ENCODE results near the gene P2RY8.
"Not testable (repeated sequence)": the region's sequence is repeated elsewhere in the genome, so short reads cannot be mapped to it uniquely, and the experiment has no call there.

P2RY8 gene

GRCh38 chrX:1444561-1445500, 92.2 kb downstream of the P2RY8 start:
- DNase-seq (ENCODE audit: low read depth): no peak

DNA sequence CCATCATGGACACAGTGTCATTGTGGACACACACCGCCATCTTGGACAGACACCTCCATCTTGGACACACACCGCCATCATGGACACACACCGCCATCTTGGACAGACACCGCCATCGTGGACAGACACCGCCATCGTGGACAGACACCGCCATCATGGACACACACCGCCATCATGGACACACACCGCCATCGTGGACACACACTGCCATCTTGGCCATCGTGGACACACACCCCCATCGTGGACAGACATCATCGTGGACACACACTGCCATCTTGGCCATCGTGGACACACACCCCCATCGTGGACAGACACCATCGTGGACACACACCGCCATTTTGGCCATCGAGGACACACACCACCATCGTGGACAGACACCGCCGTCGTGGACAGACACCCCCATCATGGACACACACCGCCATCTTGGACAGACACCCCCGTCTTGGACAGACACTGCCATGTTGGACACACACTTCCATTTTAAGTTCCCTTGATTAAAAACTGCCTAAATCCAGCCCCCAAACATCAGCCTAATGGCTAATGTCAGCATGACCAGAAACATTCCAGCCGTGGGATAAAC, 93.4 kb downstream of the P2RY8 start:
- DNase-seq (ENCODE audit: low read depth): no peak

DNA sequence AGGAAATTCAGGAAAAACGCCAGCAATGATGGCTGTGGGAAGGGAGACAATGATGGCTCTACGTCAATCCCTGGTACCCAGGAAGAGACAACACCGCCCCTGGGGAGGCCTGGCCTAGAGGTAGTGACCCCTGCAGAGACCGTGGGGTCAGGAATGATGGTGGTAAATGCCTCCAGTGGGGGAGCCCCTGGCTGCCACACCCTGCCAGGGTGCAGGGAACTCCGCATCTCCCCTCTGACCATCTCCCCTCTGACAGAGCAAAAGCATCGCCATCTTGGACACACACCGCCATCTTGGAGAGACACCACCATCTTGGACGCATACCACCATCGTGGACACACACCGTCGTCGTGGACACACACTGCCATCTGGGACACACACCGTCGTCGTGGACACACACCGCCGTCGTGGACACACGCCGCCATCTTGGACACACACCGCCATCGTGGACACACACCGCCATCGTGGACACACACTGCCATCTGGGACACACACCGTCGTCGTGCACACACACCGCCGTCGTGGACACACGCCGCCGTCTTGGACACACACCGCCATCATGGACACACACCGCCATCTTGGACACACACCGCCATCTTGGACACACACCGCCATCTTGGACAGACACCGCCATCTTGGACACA, 94.1 kb downstream of the P2RY8 start:
- DNase-seq (ENCODE audit: low read depth): no peak

DNA sequence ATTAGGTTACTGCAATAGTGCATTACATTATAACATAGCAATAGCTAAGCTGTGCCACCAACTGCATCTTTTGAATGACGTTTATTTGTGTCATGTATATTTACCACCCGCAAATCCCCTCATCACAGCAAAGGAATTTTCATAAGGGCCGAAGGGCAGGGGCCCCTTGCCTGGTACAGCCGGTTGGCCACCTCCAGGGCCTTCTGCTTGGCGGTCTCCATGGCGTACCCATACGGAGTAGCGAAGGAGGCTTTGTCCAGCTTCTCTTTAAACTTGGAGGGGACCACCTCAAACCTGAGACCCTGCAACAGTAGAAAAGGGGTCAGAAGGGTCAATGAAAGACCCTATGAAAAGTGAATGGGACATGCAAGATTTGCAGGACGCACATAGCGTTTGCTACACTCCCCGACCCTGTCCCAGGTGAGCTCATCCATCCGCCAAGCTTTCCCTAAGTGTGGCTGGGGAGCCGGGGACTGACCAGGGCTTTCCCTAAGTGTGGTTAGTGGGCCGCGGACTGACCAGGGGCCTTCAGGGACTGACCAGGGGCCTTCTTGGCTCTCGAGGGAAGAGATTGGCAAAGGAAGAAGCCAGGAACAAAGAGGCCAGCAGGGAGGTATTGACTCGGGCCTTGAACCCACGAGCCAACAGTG, 94.8 kb downstream of the P2RY8 start:
- no peak for DNase-seq (ENCODE audit: low read depth)

DNA sequence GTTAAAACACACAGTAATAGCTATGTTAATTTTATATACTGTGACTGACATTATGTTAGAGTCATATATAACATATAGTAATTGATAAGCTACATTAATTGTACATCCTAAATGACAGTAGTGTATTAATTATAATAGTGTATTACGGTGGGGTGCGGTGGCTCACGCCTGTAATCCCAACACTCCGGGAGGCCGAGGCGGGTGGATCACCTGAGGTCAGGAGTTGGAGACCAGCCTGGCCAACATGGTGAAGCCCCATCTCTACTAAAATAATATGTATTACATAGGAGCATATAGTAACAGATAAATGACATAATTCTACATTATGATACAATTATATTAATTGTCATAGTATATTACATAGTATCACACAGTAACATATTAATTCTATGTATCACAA, 96.5 kb downstream of the P2RY8 start:
- no peak for DNase-seq (ENCODE audit: low read depth)

DNA sequence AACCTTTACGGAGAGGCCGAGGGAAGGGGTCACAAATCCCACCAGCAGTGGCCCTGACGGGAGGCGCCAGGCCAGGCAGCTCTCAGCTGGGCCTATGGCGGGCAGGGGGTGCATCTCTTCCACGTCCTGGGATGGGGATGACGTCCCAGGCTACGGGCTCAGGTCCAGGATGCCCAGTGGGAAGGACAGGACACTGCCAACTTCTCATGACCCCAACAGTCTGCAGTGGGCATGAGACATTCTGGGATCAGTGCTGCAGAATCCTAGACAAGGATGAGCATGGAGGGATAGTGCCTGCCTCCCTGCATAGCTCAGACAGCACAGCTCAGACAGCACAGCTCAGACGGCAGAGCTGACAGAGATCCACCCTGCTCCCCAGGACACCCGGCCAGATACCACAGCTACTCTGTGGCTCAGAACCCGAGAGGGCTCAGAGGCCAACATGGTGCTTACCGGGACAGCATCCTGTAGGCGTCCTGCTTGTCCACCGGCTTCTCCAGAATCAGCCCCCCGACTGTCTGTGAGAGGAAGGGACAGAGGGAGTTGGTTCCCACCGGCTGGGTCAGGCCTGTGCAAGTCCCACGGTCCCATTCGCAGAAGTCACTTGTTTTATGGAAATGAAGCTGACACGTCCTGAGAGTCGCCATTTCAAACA, 101.6 kb downstream of the P2RY8 start:
- no peak for DNase-seq (ENCODE audit: low read depth)

DNA sequence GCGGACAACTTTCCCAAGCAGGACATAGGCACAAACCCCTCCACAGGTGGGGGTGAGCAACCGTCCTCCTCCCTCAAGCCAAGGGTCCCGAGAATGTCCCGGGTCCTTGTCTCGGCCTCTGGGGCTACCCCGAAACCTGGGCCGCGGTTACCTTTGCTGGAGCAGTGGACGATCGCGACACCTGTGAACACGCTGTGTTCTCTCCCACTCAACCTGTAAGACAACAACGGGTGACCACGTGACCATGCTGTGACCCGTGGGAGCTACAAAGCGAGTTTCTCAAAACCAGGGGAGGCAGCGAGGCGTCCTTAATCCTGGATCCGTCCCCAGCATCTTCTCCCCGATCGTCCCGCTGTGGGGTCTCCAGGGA, 102.1 kb downstream of the P2RY8 start:
- DNase-seq (ENCODE audit: low read depth): no peak

GRCh38 chrX:1433646-1434357, 103.2 kb downstream of the P2RY8 start:
- no peak for DNase-seq (ENCODE audit: low read depth)

- no peak for DNase-seq (ENCODE audit: low read depth)
Observed at GRCh38 chrX:1430451-1430850, 106.5 kb downstream of the P2RY8 start.

GRCh38 chrX:1427756-1428155, 109.2 kb downstream of the P2RY8 start:
- DNase-seq (ENCODE audit: low read depth): no peak

DNA sequence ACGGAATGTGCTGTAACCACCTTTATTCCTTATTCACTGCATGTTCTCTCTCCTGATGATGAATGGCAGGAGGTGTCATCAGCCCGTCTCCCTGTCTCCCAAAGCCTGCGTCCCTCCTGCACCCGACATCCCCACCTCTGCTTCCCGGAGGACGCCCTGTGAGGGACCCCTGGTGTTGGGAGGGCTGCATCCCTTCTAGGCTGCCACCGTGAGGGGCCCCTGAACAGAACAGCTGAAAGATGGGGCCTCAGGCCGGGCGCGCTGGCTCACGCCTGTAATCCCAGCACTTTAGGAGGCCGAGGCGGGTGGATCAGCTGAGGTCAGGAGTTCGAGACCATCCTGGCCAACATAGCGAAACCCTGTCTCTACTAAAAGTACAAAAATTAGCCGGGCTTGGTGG, 110.7 kb downstream of the P2RY8 start:
- not testable (repeated sequence) for DNase-seq (ENCODE audit: low read depth)

DNA sequence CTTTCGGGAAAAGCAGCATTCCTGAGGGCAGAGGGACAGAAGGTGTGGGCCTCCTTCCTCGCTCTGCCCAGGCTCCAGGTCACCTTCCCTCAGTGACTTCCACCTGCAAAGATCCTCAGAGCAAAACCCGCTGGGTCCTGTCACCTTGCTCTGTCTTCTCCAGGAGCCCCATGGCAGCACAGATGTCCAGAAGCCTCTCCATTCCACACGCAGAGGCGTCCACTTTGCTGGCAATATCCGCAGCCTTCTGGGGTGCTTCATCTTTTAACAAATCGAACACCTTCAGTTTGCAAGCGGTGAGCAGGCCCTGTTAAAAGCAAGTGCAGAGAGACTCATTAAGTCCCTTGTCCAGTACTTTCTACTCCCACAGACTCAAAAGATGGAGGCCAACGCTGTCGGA, 111.6 kb downstream of the P2RY8 start:
- no peak for DNase-seq (ENCODE audit: low read depth)

DNA sequence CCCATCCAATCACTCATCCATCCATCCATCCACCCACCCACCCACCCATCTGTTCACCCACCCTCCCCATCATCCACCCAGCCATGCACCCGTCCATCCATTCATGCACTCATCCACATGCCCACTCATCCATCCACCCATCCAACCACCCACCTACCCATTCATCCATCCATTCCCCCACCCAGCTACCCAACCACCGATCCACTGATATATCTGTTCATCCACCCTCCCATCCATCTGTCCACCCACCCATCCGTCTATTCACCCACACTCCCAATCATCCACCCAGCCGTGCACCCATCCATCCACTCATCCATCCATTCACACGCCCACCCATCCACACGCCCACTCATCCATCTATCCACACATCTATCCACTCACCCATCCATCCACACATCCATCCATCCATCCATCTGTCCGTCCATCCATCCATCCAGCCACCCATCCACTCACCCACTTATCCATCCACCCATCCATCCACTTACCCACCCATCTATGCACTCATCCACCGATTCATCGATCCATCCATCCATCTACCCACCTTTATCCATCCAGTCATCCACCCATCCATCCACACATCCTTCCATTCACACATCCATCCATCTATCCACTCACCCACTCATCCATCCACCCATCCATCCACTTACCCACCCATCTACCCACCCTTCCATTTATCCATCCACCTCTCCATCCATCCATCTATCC, 112.7 kb downstream of the P2RY8 start:
- DNase-seq (ENCODE audit: low read depth): no peak

- DNase-seq (ENCODE audit: low read depth): no peak
Observed at GRCh38 chrX:1423215-1423614, 113.8 kb downstream of the P2RY8 start.

DNA sequence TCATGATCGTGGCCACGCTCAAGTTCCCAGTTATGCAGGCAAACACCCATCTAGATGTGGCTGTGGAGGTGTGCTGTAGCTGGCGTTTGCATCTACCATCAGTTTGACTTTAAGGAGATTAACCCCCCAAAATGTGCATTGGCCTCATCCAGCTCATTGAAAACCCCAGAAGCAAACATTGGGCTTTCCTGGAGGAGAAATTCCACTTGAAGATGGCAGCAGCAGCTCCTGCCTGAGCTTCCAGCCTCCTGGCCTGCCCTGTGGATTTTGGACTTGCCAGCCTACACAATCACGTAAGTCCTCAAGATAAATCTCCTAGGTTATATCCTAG, 114.9 kb downstream of the P2RY8 start:
- no peak for DNase-seq (ENCODE audit: low read depth)

DNA sequence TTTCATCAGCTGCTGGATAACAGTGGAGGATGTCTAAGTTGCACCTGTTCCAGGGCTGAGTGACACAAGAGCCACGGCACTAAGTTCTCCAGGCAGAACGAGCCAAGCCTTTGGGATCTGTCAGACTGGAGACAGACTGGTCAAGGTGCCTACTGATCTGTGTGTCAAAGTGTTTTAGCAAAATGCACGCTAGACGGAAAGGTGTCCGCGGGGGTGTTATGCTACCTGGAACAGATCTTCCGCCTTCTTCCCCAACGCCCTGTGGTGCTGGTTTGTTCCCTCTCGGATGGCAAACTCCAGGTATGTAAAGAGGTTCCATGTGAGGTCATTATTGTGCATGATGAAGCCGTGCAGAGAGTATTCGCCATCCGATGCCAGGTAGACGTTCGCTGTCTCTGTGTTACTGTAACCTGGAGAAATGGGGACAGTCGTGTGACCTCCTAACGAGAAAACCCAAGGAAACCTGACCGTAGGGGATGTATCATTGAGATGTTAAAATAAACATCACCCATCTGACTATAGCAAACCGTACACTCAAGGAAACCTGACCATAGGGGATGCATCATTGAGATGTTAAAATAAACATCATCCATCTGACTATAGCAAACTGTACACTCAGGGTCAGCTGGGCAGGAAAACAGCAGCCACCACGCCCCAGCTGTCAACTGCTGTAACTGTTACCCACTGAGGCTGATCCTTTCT, 115.4 kb downstream of the P2RY8 start:
- no peak for DNase-seq (ENCODE audit: low read depth)

GRCh38 chrX:1420371-1420770, 116.6 kb downstream of the P2RY8 start:
- DNase-seq (ENCODE audit: low read depth): no peak

DNA sequence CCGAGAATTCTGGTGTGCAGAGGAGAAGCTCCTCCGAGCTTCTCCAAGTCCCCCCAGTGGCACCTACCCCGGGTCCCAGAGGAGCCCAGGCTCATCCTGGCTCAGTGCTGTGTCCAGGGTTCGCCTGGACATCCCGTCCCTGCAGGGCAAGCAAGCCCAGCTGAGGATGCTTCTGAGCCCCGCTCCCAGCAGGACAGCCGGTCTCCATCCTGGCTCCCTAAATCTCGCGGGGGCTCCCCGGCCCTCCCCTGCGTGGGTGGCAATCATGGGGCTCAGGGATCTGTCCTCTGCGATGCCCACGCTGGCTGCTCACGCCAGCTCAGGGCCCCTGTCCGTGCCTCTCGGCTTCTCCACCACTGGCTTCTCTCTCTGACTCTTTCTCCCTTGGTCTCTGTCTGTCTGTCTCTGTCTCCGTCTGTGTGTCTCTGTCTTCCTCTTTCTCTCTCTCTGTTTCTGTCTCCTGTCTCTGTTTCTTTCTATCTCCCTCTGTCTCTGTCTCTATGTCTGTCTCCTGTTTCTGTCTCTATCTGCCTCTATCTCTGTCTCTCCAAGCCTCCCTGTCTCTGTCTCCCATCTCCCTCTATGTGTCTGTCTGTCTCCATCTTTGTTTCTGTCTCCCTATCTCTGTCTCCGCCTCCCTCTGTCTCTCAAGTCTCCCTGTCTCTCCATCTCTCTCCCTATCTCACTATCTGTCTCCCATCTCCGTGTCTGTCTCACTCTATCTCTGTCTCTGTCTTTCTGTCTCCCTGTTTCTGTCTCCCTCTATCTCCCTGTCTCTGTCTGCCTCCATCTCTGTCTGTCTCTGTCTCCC, 117.2 kb downstream of the P2RY8 start:
- DNase-seq (ENCODE audit: low read depth): no peak

- no peak for DNase-seq (ENCODE audit: low read depth)
Observed at GRCh38 chrX:1418901-1419544, 118.0 kb downstream of the P2RY8 start.
